Hippocampal formation (tissue), 2 donors: Measurements from ENCODE around the gene RCOR3.
"Not testable (repeated sequence)": the region's sequence is repeated elsewhere in the genome, so short reads cannot be mapped to it uniquely, and the experiment has no call there.

Experiments used
- DNase-seq, 2 donors: peaks; one replicate each; lab custom pipeline; 2025; lab: John Stamatoyannopoulos, UW

RCOR3 gene

GRCh38 chr1:211260141-211261107, 1.3 kb downstream of the RCOR3 start:
- DNase-seq: peak; percentile 78 to 80

GRCh38 chr1:211261229-211261628, 2.1 kb downstream of the RCOR3 start:
- no peak for DNase-seq

DNA sequence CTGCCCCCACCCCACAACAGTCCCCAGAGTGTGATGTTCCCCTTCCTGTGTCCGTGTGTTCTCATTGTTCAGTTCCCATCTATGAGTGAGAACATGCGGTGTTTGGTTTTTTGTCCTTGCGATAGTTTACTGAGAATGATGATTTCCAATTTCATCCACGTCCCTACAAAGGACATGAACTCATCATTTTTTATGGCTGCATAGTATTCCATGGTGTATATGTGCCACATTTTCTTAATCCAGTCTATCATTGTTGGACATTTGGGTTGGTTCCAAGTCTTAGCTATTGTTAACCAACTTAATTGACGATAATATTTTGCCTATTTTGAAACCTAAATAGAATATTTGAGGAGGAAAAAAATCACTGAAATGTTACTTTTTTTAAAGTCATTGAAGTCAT, 3.9 kb downstream of the RCOR3 start:
- DNase-seq: not testable (repeated sequence)

- no peak for DNase-seq
Observed at GRCh38 chr1:211267204-211267857, 8.2 kb downstream of the RCOR3 start.

GRCh38 chr1:211279340-211279739, 20.2 kb downstream of the RCOR3 start:
- DNase-seq: no peak

- no peak for DNase-seq
Observed at GRCh38 chr1:211280910-211281309, 21.7 kb downstream of the RCOR3 start.

DNA sequence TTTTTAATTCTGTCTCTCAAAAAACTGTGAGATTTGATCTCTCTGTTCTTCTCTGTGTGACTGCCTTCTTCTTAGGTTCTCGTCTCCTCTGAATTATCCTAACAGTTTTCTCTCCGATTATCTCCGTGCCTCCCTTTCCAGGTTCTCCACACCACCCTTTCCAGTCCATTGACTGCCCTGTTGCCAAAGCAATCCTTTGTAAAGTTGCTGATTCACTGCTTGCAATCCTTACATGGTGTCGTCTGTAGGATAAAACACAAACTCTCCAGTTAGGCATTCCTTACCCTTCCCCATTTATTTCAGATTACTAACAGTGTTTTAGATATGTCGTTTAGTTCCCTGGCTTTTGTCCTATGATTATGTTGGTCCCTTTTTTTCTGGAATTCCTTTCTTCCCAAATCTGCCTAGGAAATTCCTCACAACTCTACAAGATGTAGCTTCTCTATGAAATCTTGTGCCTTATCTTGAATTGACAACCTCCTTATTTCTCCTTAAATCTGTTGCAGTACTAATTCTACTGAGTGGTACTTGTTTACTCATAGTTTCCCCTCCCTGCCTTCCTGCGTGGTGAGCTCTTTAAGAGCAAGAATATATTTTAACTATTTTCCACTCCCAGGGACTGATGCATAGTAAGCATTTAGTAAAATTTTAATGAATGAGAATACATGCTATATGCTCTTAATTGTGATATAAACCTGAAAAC, 22.3 kb downstream of the RCOR3 start:
- no peak for DNase-seq

GRCh38 chr1:211282023-211282373, 22.8 kb downstream of the RCOR3 start:
- no peak for DNase-seq

GRCh38 chr1:211285196-211285595, 26.0 kb downstream of the RCOR3 start:
- no peak for DNase-seq

DNA sequence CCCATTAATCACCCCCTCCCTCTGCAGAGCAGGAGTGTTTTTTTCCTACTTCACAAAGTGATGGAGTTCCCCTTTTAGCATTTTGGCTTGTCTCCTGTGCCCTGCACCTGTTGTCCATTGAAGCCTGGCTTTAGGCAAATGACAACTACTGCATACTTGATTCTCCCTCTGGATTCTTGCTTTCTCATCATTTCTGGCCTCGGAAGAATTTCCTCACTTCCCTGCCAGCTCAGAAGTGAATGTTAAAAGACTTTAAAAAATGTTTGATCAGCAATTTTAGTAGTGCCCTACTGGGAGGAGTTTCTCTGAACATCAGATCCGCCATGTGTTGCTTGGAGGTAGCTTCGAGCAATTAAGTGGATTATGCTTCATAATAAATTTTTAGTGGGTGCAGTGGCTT, 28.1 kb downstream of the RCOR3 start:
- no peak for DNase-seq

- DNase-seq: no peak
Observed at GRCh38 chr1:211292411-211292810, 33.2 kb downstream of the RCOR3 start.

DNA sequence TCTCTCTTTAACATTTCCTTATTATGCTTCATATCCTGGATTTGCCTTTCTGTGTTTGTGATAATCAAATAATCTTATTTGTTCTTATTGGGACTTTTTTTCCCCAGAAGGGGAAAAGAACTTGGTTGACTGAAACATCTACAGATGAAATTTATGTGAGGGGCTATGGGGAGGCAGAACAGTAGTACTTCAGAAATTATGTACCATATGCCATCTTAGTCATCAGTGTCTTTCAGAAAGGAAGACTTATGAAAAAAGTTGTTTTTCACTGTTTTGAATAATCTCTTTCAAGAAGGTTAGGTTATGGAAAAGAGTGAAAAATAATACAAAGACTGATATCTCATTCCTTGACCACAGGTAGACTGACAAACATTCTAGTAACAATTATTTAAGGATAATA, 37.2 kb downstream of the RCOR3 start:
- no peak for DNase-seq

GRCh38 chr1:211305044-211305443, 45.9 kb downstream of the RCOR3 start:
- DNase-seq: no peak

DNA sequence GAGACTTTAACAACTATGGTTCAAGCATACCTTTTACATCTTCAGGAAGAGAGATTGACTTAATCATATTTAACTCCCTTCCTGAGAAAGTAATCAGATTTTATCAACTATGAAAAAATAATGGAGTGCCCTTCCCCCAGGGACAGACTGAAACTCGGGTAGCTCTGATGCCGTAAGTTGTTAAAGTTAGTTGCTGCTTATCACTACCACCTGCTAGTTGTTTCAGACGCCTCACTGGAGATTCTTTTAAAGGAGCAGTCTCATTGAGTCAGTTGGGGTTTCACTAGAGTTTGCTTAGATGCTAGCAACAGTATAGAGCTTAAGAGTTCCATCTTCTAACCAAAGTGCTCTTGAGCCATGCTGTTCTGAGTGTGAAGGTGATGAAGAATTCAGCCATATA, 50.5 kb downstream of the RCOR3 start:
- DNase-seq: no peak

DNA sequence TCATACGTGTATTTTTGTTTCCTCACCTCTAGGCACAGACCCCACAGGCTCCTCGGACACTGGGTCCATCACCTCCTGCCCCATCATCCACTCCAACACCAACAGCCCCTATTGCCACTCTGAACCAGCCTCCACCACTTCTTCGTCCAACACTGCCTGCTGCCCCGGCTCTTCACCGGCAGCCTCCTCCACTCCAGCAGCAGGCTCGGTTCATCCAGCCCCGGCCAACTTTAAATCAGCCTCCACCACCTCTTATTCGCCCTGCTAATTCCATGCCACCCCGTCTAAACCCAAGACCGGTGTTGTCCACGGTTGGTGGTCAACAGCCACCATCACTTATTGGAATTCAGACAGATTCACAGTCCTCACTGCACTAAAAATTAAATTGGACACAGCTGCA, 54.2 kb downstream of the RCOR3 start:
- no peak for DNase-seq

- no peak for DNase-seq
Observed at GRCh38 chr1:211318576-211319280, 59.6 kb downstream of the RCOR3 start.

DNA sequence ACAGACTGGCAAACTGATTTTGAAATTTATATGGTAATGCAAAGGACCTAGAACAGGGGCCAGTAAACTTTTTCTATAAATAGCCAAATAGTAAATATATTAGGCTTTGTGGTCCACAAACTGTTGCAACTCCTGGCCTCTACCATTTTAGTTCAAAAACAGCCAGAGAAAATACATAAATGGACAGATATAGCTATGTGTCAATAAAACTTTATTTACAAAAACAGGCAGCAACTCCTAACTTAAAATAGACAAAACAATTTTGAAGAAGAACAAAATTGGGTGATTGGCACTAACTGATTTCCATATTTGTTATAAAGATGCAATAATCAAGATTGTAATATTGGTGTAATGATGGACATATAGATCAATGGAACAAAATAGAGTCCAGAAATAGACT, 60.7 kb downstream of the RCOR3 start:
- no peak for DNase-seq

- no peak for DNase-seq
Observed at GRCh38 chr1:211320980-211321379, 61.8 kb downstream of the RCOR3 start.

DNA sequence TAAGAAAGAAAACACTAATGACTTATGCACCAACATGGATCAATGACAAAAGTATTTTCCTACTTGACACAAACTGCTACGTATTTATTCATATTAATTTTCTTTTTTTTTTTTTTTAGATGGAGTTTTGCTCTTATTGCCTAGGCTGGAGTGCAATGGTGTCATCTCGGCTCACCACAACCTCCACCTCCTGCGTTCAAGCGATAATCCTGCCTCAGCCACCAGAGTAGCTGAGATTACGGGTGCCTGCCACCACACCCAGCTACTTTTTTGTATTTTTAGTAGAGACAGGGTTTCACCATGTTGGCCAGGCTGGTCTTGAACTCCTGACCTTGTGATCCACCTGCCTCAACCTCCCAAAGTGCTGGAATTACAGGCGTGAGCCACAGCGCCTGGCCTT, 62.5 kb downstream of the RCOR3 start:
- not testable (repeated sequence) for DNase-seq

DNA sequence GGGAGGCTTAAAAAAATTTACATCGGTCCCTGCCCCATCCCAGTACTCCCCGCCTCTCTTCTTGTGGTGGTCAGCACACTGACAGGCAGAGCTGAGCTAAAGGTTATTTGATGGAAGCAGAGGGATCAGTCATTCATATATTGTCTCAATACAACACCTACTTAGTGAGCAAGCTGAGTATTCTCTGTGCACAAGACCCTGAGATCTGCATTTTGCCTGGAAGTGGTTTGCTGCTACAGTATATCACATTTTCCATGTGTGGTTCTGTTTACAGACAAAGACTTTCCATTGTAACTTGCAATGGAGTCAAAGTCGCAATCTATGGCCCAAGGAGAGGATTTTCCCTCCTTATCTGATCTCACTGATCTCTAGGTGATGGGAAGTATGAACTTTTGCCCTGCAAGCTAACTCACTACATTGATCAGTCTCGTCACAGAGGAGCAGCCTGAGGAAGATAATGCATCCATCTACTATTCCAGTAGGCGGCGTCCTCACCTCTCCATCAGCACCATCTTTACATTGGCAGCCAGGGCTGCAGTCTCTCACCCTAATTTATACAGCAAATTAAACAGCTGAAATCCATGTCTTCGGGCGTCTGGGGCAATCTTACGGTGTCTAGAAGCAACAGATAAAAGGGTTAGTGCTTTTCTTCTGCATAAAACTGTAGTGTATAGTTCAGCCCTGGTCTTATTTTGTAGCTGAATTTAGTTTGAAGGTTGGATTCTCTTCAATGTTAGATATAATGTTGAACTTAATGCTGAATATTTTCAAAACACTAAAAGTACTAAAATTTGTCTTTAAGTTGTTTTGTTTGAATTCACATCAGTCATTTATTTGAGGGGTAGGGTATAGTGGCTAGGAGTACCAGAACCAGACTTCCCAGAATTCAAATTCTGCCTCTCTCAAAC, 64.2 kb downstream of the RCOR3 start:
- no peak for DNase-seq
